A673 (cell line): ENCODE measurements around the gene NEO1.

Source experiments
- CTCF ChIP-seq: fragments of 300-800, 200-600 bp; sonication (generic); conservative IDR thresholded peaks from 2 replicates; pipeline ENCODE4 v1.5.1; 2017; ENCODE audit warnings: low read depth, mild to moderate bottlenecking, antibody characterized with exemption, low read length, moderate library complexity, mixed read lengths
- EZH2 ChIP-seq: fragments of 200-600 bp; sonication (generic); IDR thresholded peaks from 2 replicates; pipeline ENCODE4 v1.6.1; 2017; ENCODE audit warnings: borderline replicate concordance, low read depth, mild to moderate bottlenecking, mixed read lengths, antibody characterized with exemption, low read length; ENCODE audit not compliant: poor library complexity, severe bottlenecking

GRCh38 chr15:73034221-73034620, 18.0 kb upstream of the NEO1 start:
- TF ChIP-seq EZH2 (no peak), CTCF (no peak)
